C4-2B (cell line): ENCODE data around the gene SLC27A5.
"Not testable (repeated sequence)": the region's sequence is repeated elsewhere in the genome, so short reads cannot be mapped to it uniquely, and the experiment has no call there.

Experiments used
- CTCF ChIP-seq: fragments of 450-650 bp; conservative IDR thresholded peaks from 2 replicates; pipeline ENCODE4 v1.5.1; 2017; ENCODE audit warnings: mild to moderate bottlenecking
- ZFX ChIP-seq: fragments of 450-650 bp; IDR thresholded peaks from 2 replicates; pipeline ENCODE4 v1.6.1; 2017

GRCh38 chr19:58470837-58471543 is 40.8 kb downstream of the SLC27A5 start:
- TF ChIP-seq CTCF, ZFX: not testable (repeated sequence)
